Activated CD8-positive, alpha-beta memory T cell treated with anti-CD3 and anti-CD28 coated beads for 4 hours (primary cell): Measurements from ENCODE around the gene LPCAT2.

Experiments used
- DNase-seq, 2 donors: peaks; one replicate each; pipeline ENCODE4 v3.0.0-alpha.2; 2020; ENCODE audit warnings: low read depth in 2 of 2

Gene LPCAT2

DNA sequence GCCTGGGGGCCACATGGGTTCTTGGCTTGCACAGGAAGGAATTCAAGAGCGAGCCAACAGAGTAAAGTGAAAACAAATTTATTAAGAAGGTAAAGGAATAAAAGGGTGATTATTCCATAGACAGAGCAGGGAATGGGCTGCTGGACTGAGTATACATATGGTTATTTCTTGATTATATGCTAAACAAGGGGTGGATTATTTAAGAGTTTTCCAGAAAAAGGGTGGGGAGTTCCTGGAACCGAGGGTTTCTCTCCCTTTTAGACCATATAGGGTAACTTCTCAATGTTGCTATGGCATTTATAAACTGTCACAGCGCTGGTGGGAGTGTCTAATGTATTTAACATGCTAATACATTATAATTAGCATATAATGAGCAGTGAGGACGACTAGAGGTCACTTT is 27.8 kb upstream of the LPCAT2 start:
- no peak for DNase-seq

GRCh38 chr16:55482056-55482455 is 26.8 kb upstream of the LPCAT2 start:
- DNase-seq, result no peak

DNA sequence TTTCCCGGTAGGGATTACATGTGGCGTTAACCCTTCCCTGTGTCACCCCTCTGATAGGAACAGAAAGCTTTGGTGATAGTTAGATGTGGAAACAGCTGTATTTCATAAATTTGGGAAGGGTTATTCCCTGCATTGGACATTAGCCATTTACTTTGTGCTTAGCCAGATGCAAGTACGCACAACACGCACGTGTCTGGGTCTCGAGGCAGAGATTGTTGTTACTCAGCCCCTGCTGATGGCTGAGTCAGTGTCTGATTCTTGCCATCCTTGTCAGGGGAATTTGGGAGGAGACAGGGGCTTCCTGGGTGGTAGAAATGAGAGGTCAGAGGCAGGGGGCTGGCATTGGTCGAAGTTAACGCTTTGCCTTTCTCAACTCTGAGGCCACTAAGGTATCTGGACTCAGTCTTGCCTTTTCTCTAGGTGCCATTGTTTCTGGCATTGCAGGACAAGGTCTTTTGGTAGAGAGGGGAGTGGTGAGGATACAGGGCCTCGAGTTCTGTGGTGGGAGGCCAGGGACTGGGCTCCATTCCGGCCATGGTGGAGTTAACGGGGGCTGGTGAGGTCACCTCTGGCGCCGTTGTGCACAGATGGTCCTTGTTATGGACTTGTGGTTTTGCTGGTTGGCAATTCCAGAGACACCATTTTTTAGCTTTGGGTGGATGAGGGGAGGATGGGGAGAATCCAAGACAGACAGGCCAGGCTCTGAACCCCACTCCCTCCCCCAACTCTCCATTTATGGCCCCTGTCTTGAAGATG is 21.6 kb upstream of the LPCAT2 start:
- no peak for DNase-seq

DNA sequence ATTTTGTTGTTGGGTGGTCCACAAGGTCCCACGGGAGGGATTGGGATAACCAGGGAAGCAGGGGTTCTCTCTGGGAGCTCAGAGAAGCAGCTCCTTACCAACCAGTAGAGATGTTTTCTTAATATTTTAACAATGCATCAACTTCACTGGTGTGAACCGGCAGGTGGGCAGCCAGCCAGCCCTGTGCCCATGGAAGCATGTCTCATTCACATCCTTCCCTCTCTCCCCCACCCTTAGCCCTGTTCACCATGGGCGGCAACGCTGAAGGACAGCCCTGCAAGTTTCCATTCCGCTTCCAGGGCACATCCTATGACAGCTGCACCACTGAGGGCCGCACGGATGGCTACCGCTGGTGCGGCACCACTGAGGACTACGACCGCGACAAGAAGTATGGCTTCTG is 20.6 kb upstream of the LPCAT2 start:
- DNase-seq, result no peak

- no peak for DNase-seq
Observed at GRCh38 chr16:55489119-55489955, 19.5 kb upstream of the LPCAT2 start.

- DNase-seq, result no peak
Observed at GRCh38 chr16:55489956-55490265, 19.0 kb upstream of the LPCAT2 start.

GRCh38 chr16:55490301-55490700 is 18.6 kb upstream of the LPCAT2 start:
- DNase-seq, result no peak

GRCh38 chr16:55491691-55492090 is 17.2 kb upstream of the LPCAT2 start:
- no peak for DNase-seq

GRCh38 chr16:55492756-55493380 is 16.0 kb upstream of the LPCAT2 start:
- DNase-seq, result no peak

GRCh38 chr16:55494994-55495421 is 13.9 kb upstream of the LPCAT2 start:
- no peak for DNase-seq

- DNase-seq, result no peak
Observed at GRCh38 chr16:55495616-55496289, 13.1 kb upstream of the LPCAT2 start.

- DNase-seq, result no peak
Observed at GRCh38 chr16:55496509-55497145, 12.2 kb upstream of the LPCAT2 start.

GRCh38 chr16:55497558-55497957 is 11.3 kb upstream of the LPCAT2 start:
- no peak for DNase-seq

- DNase-seq, result no peak
Observed at GRCh38 chr16:55498101-55498500, 10.8 kb upstream of the LPCAT2 start.

DNA sequence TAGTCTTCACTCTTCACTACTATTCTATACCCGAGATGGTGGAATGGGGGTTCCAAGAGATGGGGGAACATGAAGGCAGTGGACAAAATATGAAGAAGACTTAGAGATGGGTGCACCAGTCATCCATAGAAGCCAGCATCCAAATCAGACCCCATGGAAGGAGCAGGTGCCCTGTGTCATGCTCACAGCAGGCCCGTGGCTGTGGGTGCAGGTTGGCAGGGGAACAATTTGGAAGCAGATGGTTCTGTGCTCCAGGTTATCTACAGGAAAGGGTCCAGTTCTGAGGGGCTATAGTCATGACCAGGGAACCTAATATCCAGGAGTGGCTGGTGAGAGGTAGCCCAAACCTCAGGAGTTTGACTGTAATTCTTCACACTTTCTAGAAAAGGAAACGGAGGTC is 9.6 kb upstream of the LPCAT2 start:
- no peak for DNase-seq

DNA sequence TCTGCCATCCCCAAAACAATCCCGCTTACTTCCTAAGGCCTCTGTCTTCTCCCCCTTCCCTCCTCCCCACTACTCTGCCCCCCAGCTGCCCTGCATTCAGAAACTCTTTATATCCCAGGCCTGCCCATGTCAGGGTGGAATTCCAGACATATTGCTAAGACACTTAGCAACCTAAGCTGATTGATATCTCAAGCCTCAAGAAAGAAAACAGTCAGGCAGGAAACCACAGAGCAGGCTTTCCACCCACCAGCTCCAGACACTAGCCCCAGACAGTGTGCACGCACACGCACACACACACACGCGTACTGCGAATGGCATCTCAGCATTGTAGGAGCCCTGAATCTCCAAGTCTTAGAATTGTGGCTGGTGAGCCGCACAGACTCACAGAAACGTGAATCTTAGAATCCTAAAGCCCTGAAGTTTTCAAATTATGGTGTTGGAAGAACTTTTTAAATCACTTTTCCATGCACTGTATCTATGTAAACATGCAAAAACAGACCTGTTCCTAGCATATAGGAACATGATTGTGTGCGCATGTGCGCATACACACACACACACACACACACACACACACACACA is 8.8 kb upstream of the LPCAT2 start:
- no peak for DNase-seq

DNA sequence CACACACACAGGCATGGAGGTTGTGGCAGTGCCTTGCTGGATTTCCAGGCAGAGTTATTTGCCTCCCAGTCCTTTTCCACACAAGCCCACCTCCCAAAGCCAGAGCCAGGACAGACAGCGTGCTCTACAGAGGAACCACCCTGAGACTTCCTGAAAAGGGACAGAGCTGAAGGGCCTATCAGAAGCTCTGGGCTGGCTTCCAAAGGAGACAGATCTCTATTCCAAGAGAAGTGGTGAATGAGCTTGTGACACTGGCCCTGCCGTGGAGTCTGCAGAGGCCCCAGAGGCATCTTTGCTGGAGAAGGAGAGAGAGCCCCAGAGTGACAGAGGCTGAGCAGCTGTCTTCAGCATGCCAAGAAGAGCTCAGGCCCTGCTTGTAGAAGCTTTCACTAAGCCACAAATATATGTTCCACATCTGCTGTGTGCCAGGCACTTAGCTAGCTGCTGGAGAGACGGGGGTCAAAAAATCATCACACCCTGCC is 8.3 kb upstream of the LPCAT2 start:
- no peak for DNase-seq

DNA sequence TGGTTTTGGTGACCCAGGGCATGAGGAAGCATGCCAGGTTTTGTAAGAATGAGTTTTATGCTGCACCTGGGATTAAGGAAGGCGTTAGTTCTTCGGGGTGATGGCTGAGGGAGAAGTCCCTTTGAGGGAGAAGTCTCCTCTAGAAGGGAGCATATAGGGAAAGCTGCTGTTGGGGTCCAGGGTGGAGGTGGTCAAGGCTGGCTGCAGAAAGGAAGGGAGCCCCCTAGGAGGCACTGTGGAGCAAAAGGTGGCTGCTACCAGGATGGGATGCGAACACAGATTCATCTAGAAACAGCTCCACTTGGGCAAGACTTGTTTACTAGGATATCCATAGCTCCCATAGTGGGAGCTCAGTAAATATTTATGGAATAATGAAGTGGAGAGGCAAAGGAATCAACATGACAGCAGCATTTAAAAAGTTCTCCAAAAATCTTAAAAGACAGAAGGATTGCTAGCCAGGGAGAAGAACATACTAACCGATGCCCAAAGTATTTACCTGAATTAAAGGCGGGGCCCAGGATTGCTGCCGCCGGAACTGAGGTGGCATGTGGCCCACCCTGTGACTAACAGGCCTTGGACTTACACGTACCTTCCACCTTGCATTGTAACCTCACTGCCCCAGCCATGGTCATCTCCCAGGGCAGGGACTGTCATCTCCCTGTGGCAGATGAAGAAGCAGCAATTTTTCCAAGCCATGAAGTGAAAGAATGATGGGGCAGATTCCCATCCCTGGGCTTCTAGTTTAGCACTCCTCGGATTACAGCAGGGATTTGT is 7.1 kb upstream of the LPCAT2 start:
- DNase-seq, result no peak

- DNase-seq, result no peak
Observed at GRCh38 chr16:55502801-55503366, 6.0 kb upstream of the LPCAT2 start.
